ENCODE data around the gene SCAF11. TPM values are rescaled to one million over a fixed set of nuclear protein-coding genes. Genes with fewer than 3 reads are reported as not detected.

Gene SCAF11
- total RNA-seq, 1 donor, result 134 TPM

GRCh38 chr12:45907955-45908354 lies 82.4 kb downstream of the SCAF11 start:
- no peak for DNase-seq (ENCODE audit: low read depth)
- TF ChIP-seq, protein P1, sequence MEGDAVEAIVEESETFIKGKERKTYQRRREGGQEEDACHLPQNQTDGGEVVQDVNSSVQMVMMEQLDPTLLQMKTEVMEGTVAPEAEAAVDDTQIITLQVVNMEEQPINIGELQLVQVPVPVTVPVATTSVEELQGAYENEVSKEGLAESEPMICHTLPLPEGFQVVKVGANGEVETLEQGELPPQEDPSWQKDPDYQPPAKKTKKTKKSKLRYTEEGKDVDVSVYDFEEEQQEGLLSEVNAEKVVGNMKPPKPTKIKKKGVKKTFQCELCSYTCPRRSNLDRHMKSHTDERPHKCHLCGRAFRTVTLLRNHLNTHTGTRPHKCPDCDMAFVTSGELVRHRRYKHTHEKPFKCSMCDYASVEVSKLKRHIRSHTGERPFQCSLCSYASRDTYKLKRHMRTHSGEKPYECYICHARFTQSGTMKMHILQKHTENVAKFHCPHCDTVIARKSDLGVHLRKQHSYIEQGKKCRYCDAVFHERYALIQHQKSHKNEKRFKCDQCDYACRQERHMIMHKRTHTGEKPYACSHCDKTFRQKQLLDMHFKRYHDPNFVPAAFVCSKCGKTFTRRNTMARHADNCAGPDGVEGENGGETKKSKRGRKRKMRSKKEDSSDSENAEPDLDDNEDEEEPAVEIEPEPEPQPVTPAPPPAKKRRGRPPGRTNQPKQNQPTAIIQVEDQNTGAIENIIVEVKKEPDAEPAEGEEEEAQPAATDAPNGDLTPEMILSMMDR (IDR thresholded peaks at IDR 0.05; ENCODE audit: insufficient read depth, low read length), result no peak
- H3K4me3 ChIP-seq (ENCODE audit: low read depth, low read length), result no peak overlapping the region

- TF ChIP-seq, protein P1 (IDR thresholded peaks at IDR 0.05; ENCODE audit: insufficient read depth, low read length), result no peak
- H3K4me3 ChIP-seq (ENCODE audit: low read depth, low read length), result no peak overlapping the region
- no peak for DNase-seq (ENCODE audit: low read depth)
These were observed 92.3 kb downstream of the SCAF11 start for GRCh38 chr12:45898094-45898493.

DNA sequence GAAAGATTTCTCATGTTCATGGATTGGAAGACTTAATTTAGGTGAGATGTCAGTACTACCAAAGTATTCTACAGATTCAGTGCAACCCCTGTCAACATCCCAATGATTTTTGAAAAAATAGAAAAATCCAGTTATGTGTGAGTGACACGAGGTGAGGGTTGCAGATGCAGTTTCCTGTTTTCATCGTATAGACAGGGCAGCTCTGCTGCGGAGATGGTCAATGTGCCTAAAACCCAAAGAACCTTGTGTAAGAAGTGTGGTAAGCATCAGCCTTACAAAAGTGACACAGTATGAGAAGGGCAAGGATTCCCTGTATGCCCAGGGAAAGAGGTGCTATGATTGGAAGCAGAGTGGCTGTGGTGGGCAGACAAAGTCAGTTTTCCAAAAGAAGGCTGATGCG lies 94.4 kb downstream of the SCAF11 start:
- no peak for DNase-seq (ENCODE audit: low read depth)
- TF ChIP-seq, protein P1 (IDR thresholded peaks at IDR 0.05; ENCODE audit: insufficient read depth, low read length), result no peak
- H3K4me3 ChIP-seq (ENCODE audit: low read depth, low read length), result no peak overlapping the region

DNA sequence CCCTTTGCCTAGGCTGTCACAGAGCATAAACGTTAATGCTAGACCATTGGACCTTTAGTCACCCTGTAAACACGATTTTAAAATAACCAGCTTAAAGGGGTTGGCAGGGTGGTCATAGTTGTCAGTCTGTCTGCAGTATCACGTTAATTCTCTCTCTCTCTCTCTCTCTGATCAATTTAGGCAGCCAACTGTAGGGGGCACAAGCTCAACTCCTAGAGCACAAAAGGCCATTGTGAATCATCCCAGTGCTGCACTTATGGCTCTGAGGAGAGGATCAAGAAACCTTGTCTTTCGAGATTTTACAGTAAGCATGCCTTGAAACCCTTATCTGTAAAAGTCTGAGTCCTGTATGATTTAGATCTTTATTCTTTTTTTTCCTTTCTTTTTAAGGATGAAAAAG lies 97.1 kb downstream of the SCAF11 start:
- TF ChIP-seq, protein P1 (IDR thresholded peaks at IDR 0.05; ENCODE audit: insufficient read depth, low read length), result no peak
- no peak for DNase-seq (ENCODE audit: low read depth)
- H3K4me3 ChIP-seq (ENCODE audit: low read depth, low read length), result no peak overlapping the region

DNA sequence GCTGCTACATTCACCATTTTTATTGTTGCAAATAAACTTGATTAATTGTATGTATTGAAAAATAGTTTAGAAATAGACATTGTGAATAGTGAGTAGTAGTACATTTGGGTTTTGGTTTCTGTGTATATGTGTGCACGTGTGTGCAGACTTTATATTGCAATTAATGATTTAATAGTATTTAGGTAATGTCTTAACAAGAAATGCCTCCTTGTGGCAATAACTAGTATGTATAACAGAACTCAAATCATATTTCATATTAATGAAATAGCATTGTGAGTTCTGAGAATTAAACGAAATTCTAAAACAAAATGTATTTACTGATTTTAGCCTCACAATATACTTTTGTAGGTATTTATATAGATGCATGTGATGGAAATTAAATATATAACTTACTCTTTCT lies 100.1 kb downstream of the SCAF11 start:
- DNase-seq (ENCODE audit: low read depth), result no peak
- no peak overlapping the region for H3K4me3 ChIP-seq (ENCODE audit: low read depth, low read length)
- TF ChIP-seq, protein P1 (IDR thresholded peaks at IDR 0.05; ENCODE audit: insufficient read depth, low read length), result no peak

- TF ChIP-seq, protein P1 (IDR thresholded peaks at IDR 0.05; ENCODE audit: insufficient read depth, low read length), result no peak
- H3K4me3 ChIP-seq (ENCODE audit: low read depth, low read length), result no peak overlapping the region
- no peak for DNase-seq (ENCODE audit: low read depth)
These were observed 102.8 kb downstream of the SCAF11 start for GRCh38 chr12:45887544-45887943.

DNA sequence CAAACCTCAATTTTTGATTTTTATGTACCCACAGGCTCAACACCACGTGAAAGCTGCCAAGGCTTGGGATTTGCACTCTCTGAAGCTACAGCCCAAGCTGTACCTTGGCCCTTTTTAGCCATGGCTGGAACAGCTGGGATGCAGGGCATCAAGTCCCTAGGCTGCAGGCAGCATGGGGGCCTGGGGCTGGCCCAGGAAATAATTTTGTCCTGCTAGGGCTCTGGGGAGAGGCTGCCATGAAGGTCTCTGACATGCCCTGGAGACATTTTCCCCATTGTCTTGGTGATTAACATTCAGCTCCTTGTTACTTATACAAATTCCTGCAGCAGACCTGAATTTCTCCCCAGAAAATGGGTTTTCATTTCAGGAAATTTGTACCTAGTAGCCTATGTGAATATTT lies 103.7 kb downstream of the SCAF11 start:
- TF ChIP-seq, protein P1 (IDR thresholded peaks at IDR 0.05; ENCODE audit: insufficient read depth, low read length), result no peak
- no peak overlapping the region for H3K4me3 ChIP-seq (ENCODE audit: low read depth, low read length)
- no peak for DNase-seq (ENCODE audit: low read depth)

All from fibroblast of the aortic adventitia (primary cell).